GM19193 (cell line): Measurements from ENCODE around the gene AMBRA1.

ENCODE experiments used
- POLR2A ChIP-seq: IDR thresholded peaks from 4 replicates; pipeline ENCODE4 v1.6.1; 2011; ENCODE audit not compliant: insufficient read depth, insufficient read length; ENCODE audit errors: extremely low read depth

Gene AMBRA1

DNA sequence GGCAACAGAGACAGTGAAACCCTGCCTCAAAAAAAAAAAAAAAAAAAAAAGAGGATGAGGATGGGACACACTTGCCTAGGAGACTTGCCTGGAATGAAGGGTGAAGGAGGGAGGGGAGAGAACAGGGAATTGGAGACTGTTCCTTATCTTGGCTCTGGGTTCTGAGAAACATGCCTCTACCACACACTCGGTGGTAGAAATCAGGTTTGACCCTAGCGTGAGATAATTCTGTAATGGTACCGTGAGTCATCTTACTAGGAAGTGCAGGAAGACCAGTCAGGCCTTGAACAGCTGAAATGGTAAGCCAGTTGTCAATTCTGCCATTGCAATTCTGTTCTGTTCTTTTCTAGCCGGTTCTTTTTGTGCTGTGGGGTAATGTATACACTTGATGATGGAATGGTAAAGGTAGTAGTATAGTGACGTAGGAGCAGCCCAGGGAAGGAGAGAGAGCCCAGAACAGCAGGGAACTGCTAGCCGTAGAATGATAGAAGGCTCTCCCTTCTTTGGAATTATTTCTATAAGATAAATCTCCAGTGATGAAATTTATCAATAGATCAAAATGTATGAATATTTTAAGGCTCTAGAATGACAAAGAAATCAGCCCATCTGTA, 3.9 kb upstream of the AMBRA1 start:
- TF ChIP-seq POLR2A, result no peak

DNA sequence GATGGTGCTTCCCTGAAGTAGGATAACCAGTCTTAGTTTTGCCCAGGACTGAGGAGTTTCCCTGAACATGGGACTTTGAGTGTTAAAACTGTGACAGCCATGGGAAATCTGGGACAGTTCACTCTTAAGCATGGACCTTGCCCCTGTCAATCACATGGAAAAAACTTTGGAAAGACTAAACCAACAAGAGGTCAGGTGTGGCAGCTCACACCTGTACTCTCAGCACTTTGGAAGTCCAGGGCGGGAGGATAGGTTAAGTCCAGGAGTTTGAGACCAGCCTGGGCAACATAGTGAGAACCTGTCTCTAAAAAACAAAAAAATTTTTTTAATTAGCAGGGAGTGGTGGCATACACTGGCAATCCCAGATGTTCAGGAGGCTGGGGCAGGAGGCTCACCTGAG, 3.3 kb upstream of the AMBRA1 start:
- no peak for TF ChIP-seq POLR2A

DNA sequence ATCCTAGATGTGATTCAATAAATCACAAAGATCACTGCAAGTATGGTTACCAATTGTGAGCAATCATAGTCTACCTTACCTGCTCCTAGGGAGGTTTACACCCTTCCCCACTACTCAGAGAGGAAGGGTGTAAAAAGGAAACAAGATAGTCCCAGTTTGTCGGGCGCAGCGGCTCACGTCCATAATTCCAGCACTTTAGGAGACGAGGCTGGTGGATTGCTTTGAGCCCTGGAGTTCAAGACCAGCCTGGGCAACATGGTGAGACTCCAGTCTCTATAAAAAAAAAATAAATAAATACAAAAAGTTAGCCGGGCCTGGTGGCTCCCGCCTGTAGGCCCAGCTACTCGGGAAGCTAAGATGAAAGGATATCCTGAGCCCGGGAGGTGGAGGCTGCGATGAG, 962 bp upstream of the AMBRA1 start:
- TF ChIP-seq POLR2A, result no peak

DNA sequence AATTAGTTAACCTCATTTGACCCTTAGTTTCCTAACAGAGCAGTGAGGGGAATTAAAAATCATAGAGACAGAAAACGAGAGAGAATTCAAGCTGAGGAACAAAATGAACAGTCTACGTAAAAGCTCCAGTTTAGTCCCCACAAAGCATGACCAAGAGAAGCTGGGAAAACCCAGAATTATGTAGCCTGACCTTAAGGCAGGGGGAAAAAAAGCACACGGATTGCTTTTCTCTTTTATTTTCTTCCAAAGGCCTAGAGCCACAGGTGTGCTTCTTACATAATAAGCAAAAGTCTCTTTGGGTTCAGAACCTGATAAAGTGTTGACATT, 514 bp upstream of the AMBRA1 start:
- no peak for TF ChIP-seq POLR2A

DNA sequence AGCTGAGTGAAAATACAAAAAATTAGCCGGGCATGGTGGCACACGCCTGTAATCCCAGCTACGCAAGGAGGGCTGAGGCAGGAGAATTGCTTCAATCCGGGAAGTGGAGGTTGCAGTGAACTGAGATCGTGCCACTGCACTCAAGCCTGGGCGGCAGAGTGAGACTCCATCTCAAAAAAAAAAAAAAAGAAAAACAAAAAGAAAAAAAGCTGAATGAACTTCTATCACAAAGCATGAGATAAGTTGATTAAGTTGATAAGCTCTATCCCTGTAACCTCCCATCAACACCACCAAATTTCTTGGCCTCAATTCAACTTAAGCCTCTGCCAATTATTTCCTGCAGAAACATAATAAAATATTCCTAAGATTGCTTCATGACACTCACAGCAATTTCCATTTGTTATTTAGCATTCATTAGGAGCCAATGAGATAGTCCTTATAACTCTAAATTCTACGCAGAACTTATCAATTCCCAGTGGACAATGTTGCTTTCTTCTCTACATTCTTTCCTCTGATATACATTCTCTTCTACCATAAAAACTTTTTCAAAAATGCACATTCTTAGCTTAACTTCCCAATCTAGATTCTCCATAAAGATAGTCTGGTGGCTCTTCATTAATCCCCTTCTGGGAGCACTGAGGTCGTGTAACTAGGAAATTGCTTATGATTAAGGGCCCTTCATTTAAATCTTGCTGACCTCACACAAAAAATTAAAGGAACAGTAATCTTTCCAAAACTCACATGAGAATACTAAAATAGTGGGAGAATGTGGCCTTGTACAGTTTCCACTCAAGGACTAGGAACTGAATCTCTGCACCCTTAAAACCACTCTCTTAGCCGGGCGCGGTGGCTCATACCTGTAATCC, 2.9 kb downstream of the AMBRA1 start:
- no peak for TF ChIP-seq POLR2A

DNA sequence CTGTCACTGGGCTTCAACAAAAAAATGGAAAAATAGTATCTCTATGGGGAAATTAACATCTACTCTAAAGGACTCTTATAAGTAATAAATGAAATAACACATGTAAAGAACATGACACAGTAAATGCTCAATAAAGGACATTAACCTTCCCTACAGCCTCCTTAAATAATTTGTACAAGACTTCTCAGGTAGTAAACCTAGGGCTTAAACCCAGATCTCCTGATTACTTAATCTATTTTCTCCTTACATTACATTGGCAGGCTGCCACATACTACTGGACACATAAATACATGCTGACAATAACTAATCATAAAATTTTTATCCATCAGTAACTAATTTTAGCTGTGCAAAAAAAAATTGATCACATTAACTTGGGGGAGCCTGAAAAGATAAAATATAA, 4.9 kb downstream of the AMBRA1 start:
- no peak for TF ChIP-seq POLR2A

DNA sequence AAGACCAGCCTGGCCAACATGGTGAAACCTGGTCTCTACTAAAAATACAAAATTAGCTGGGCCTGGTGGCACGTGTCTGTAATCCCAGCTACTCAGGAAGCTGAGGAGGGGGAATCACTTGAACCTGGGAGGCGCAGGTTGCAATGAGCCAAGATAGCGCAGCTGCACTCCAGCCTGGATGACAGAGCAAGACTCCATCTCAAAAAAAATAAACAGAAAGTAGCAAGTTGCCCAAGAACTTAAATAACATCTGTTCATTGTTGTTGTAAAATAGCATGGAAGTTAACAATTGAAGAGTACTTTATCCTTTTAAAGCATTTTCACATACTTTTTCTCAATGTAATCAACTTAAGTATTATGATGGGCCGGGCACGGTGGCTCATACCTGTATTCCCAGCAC, 5.7 kb downstream of the AMBRA1 start:
- no peak for TF ChIP-seq POLR2A

DNA sequence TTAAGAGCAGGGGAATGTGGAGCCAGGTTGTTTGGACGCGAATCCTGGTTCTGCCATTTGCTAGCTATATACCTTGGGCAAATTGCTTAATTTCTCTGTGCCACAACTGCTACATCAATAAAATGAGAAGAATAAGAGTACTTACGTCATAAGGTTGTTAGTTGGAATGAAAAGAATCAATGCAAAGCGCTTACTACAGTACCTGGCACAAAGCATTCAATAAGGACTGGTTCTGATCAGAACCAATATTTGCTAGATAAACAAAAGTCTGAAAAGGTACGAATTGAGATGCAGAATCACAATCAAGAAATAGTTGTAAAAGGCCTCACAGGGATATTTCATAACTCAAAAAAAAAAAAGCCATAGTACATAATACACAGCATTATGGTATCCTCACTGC, 11.2 kb downstream of the AMBRA1 start:
- TF ChIP-seq POLR2A, result no peak

DNA sequence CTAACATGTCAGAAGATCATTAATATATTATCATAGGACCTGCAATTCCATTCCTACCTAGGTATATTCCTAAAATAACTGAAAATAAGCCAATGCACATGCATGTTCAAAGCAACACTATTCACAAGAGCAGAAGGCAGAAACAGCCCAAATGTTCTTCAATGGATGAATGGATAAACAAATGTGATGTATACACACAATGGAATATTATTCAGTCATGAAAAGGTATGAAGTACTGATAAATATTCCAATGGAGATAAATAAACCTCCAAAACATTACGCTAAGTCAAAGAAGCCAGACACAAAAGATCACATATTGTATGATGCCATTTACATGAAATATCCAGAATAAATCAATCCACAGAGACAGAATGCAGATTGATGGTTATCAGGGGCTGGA, 16.8 kb downstream of the AMBRA1 start:
- no peak for TF ChIP-seq POLR2A

DNA sequence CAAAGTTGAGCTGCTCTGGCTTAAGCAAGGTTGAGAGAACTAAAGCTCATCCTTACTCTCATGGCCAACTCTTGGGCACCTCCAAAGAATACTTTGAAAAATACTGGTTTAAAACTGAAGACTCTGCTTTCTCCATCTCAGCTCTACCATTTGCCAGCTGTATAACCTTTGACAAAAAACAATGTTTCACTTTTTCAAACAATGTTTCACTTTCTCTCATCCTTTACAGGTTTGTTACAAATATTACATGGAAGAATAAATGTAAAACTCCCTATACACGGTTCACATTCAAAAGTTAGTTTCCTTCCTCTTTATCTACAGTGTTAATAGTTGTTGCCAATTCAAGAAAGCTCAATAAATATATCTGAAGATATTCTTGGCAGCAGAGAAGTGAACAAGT, 19.2 kb downstream of the AMBRA1 start:
- no peak for TF ChIP-seq POLR2A

DNA sequence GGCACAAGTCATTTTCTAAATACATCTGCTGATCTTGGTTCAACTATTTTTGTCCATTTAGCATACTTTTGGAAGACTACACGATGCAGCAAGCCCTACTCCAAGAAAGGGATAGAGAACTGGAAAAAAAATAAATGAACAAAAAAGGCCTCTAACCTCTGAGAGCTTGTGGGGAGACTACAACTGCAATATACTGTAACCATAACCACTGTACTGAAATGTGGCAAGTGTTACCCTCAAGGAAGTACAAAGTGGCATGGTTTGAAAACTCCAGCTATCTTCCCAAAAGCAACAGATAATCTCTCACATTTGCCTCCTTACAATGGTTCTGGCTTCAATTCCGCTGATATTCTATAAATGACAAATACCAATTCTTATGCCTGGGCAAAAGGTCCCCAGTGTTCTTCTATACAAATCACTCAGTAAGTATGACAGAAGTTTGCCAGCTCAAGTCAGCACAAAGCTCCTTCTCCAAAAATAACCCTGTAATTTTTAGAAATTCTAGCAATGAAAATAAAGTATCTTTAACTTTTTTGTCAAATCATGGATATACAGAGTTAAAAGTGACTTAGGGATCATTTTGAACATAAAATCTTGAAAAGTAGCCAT, 22.9 kb downstream of the AMBRA1 start:
- TF ChIP-seq POLR2A, result no peak

DNA sequence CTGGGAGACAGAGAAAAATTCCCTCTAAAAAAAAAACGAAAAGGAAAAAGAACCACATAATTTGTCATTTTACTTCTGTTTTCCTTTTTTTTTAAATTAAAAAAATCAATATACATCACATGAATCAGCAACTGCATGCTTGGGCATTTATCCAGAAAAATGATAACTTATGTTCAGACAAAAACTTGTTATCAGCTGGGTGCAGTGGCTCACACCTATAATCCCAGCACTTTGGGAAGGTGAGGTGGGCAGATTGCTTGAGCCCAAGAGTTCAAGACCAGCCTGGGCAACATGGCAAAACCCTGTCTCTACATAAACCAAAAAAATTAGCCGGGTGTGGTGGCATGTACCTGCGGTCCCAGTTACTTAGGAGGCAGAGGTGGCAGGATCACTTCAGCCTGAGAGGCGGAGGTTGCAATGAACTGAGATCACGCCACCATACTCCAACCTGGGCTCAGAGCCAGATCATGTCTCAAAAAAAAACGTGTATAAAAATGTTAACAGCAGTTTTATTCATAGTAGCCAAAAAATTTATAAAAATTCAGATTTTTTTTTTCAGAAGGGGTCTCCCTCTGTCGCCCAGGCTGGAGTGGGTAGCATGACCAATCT, 28.5 kb downstream of the AMBRA1 start:
- no peak for TF ChIP-seq POLR2A

DNA sequence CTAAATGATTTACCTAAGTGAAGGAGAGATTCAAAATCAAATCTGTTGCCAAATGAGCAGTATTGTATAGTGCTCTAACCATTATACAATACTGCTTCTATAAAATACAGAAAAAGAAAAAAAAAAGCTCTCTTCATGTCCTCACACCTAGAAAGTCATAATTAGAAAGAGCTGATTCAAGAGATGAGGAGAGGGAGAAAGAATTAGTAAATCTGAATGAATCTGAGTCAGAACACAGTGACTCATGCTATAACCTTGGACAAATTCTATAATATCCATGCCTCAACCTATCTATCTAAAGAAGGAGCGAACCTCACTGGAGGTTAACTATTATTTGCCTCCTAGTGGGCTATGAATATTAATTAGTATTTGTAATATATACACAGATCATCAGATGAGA, 29.4 kb downstream of the AMBRA1 start:
- TF ChIP-seq POLR2A, result no peak

DNA sequence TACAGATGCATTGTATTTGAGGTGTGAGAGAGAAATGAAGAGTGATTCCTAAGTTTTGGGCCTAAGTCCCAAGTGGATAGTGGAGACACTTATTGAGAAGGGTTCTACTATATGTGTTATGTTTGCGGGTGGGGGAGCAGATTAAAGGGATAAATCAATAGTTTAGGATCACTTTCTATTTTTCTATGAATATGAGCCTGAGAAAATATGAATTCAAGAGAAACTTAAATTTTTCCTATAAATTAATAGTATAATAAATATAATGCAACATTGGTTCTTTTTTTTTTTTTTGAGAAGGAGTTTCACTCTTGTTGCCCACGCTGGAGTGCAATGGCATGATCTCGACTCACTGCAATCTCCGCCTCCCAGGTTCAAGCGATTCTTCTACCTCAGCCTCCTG, 31.3 kb downstream of the AMBRA1 start:
- TF ChIP-seq POLR2A, result no peak

DNA sequence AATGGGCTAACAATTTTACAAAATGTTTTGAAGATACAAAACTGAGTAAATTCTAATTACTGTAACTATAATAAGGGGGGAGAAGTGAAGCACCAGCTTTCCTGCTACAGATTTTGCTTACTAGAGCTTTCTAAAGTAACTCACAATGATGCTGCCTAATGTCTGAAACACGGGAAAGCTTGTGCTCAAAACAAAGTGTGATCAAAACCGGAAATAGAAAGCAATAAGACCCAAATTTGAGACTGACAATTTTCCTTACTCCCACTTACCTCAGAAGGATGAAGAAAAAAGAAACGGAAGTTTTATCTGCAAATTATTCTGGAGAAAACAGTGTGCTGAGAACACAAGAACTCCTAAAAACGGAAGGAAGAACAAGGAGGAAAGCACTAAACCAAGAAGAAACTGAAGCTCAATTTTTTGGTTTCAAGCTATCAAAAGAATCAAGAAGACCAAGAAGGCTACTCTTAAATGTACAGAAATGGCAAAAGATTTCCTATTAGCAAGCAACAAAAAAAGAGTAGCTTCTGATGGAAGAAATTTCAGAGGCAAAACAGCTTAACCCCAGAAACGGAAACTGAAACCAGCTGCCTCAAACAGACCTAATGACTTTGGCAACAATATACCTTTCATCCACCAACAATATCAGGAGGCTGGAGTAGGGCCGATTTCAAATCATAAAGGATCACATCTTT, 33.4 kb downstream of the AMBRA1 start:
- TF ChIP-seq POLR2A, result no peak
